Sciatic nerve (tissue), 2 donors: ENCODE data around the gene ZNF562. TPM values are rescaled to one million over a fixed set of nuclear protein-coding genes. Genes with fewer than 3 reads are reported as not detected.
"Not testable (repeated sequence)": the region's sequence is repeated elsewhere in the genome, so short reads cannot be mapped to it uniquely, and the experiment has no call there.

Experiments
- ATAC-seq: fragments of 200-7000 bp; cut with Tn5 transposase; one replicate; pipeline ENCODE4 v1.9.1; 2020; ENCODE audit warnings: mild to moderate bottlenecking, moderate library complexity
- DNase-seq: peaks from one replicate; pipeline ENCODE4 v3.0.0-alpha.2; 2020; ENCODE audit warnings: low spot score
- intact Hi-C: fragments of 100-400 bp; cut with DNase I; formaldehyde crosslinking; loops from one replicate; pipeline ENCODE4 v1.14.2; 2022
- total RNA-seq: library from RNA; stranded (reverse); fragmentation: NEBNext Ultra II Directional; extraction: Animal tissue kit (Norgen Biotek cat#: 25700); gene quantifications from one replicate; pipeline ENCODE4 v1.2.1, GENCODE V29; 2021
- donor health status: DM: no; HTN: no; CAD: no.
- donor health status: DM: no; HTN: no; CAD: no.

The ZNF562 gene
- total RNA-seq, 1 donor from 2014 or later: 37.4 TPM

DNA sequence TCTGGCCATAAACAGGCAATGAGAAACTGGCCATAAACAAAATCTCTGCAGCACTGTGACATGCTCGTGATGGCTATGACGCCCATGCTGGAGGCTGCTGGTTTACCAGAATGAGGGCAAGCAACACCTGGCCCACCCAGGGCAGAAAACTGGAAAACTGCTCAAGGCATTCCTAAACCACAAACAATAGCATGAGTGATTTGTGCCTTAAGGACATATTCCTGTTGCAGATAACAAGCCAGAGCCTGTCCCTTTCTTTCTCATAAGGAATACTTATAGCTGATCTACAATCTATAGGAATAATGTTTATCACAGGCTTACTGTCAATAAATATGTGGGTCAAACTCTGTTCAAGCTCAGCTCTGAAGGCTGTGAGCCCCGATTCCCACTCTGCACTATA is 23.4 kb downstream of the ZNF562 start:
- intact Hi-C loops, ATAC-seq, DNase-seq: not testable (repeated sequence)

DNA sequence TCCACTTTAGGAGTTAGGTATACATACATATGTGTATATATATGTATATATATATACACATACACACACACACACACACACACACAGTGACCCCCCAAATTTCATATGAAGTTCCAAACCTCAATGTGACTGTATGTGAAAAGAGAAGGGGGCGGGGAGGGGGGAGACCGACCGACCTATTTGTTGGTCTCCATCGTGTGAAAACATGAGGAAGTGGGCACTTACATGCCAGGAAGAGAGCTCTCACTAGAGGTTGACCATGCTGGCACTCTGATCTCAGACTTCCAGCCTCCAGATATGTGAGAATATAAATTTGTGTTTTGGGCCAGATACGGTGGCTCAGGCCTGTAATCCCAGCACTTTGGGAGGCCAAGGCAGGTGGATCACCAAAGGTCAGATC is 24.6 kb downstream of the ZNF562 start:
- no peak for ATAC-seq
- no peak for DNase-seq
- intact Hi-C loops: no loop called here

DNA sequence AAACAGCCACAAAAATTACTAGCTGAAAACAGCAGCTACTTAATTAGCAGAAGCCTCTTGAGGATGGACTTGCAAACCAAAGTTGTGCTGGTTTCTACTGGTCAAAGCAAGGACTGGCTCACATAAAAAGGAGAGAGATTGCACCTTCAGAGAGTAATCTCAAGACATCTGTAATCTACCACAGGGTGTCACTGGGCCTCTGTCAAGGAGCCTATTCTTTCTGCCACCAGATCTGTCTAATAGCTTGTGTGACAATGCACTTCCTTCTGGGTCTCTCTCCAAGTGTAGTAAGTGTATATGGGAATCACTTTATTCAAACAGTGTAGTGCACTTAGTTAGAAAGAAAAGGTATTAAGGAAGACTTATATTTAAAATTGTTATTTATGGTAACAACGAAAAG is 29.4 kb downstream of the ZNF562 start:
- ATAC-seq: no peak
- intact Hi-C loops: no loop called here
- DNase-seq: no peak

DNA sequence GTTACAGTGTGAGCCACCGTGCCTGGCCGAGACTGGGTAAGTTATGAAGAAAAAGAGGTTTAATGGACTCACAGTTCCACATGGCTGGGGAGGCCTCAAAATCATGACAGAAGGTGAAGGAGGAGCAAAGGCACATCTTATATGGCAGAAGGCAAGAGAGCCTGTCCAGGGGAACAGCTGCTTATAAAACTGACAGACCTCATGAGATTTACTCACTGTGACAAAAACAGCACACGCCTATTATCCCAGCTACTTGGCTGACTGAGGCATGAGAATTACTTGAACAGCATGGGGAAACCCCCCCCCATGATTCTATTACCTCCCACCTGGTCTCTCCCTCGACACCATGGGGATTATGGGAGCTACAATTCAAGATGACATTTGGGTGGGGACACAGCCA is 30.4 kb downstream of the ZNF562 start:
- ATAC-seq: no peak
- DNase-seq: no peak
- intact Hi-C loops: no loop called here

DNA sequence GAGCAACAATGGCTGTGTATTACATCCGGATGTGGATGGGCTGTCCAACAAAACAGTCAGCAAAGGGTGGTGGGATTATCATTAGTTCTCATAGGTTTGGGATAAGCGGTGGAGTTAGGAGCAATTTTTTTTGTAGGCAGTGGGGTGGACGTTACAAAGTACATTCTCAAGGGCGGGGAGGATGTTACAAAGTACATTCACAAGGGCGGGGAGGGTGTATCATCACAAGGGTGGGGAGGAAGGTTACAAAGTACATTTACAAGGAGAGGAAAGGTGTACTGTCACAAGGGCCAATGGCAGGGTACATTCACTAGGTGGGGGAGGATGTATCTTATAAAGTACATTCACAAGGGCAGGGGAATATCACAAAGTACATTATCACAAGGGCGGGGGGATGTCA is 33.1 kb downstream of the ZNF562 start:
- ATAC-seq: no peak
- intact Hi-C loops: no loop called here

DNA sequence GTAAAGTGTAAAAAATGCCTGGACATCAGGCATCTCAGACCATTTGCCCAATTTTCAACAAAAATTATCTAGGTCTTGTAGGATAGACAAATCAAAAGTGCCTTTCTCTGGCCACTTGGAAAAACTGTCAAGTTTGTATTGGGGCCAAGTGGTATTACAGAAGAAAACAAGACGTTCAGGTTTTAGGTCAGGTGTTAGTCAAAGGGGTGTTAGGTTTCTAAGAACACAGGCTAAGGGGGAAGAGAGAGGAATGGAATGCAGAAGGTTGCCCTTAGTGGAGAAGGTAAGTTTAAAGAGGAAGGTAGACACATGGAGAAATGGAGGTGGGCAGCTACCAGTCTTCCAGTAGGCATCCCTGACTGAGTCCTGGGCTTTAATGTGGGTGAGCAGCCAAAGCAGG is 33.9 kb downstream of the ZNF562 start:
- ATAC-seq (no peak), DNase-seq (no peak)
- intact Hi-C loops: no loop called here

More for the DNA sequence above, 33.1 kb downstream of the ZNF562 start:
- DNase-seq: no peak

DNA sequence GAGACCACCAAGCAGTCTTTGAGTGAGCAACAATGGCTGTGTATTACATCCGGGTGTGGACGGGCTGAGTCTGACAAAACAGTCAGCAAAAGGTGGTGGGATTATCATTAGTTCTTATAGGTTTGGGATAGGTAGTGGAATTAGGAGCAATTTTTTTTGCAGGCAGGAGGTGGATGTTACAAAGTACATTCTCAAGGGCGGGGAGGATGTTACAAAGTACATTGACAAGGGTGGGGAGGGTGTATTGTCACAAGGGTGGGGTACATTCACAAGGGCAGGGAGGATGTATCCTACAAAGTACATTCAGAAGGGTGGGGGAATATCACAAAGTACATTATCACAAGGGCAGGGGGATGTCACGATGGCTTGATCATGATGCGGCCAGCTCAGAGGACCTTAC is 38.9 kb downstream of the ZNF562 start:
- intact Hi-C loops: no loop called here
- DNase-seq (no peak), ATAC-seq (no peak)

DNA sequence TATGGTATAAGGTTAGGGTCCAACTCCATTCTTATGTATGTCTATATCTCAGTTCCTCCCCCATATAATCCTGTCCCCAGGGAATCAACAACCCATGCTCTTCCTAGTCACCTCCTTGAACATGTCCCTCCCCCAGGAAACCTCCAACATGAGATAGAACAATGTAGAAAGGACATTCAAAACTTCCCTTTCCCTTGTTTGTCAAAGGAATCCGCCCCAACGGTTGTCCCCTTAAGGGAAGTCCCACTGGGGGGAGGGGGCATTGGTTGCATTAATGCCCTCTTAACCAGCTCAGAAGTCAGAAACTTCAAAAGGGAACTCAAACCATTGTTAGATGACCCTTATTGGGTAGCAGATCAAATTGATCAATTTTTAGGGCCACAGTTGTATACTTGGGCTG is 47.0 kb downstream of the ZNF562 start:
- ATAC-seq (no peak), DNase-seq (no peak)
- intact Hi-C loops: loop anchor here (10.0 kb wide), 1 partner anchor 167 kb away; no protein-coding TSS in a partner anchor

DNA sequence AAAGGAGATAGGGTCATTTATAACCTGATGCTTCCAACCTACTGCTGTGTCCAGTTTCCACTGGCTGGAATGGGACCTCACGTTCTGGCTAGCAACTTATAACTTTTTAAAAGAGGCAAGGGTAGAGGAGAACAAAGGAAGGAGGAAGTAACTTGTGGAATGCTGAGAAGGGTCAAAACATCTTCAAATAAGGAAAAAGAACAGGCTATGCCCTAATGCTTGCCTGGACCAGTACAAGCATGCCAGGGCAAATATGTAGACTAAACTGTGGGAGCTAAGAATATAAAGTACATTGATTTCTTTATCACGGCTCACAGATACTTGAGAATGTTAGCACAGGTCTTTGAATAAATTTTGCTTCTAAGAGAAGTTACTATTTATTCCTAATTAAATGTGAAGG is 52.4 kb downstream of the ZNF562 start:
- DNase-seq: no peak
- intact Hi-C loops: loop anchor here (10.0 kb wide), 1 partner anchor 172 kb away; no protein-coding TSS in a partner anchor
- no peak for ATAC-seq

DNA sequence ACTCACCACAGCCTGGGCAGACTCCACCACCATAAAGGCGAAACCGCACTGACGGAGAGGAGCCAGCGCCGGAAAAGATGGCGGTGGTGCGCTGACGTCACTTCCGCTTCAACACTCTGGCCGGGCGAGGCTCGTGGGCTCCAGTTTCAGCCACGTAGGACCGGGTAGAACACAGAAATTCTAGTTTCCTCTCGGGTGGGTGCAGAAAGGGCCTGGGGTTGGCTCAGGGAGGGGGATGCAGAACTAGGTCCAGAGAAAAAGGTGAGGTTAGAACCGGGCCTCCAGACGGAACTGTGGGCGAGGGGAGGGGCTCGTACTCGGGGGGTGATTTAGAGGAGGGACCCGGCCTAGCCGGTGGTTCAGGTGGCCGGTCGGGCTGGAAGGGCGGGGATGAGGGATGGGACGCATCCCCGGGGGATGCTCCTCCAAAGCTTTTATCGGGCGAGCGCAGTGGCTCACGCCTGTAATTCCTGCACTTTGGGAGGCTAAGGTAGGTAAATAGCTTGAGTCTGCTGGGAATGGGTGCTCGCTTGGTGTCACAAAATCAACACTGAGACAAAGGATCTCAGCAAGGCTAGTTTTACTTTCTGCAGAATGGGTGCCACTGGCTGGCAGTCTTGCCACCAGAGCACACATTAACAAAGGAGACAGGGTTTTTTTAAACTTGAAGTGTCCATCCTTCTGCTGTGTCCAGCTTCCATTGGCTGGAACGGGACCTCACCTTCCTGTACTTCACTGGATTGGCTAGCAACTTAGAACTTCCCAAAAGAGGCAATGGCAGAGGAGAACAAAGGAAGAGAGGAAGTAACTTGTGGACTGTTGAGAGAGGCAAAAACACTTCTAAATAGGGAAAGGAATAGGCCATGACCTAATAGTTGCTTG is 53.5 kb downstream of the ZNF562 start, which contains the start of gene ZNF561:
ZNF561 (minus strand) TSS at position 77 of the 882 bp plus-strand sequence. CDS start 1,776 bp downstream, outside the sequence.
- peak; percentile 93 for DNase-seq
- intact Hi-C loops: loop anchor here (10.0 kb wide), 1 partner anchor 173 kb away; no protein-coding TSS in a partner anchor
- peak; percentile 98 for ATAC-seq

DNA sequence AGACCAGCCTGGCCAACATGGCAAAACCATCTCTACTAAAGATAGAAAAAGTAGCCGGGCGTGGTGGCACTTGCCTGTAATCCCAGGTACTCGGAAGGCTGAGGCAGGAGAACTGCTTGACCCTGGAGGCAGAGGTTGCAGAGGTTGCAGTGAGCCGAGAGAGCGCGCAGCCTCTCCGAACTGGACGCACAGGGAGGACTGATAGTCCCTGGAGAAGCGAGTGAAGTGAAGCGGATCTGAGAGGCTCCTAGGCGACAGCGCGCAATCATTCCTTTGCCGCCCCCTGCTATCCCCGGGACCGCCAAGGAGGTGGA is 54.1 kb downstream of the ZNF562 start:
- DNase-seq (no peak), ATAC-seq (no peak)
- intact Hi-C loops: loop anchor here (10.0 kb wide), 1 partner anchor 174 kb away; no protein-coding TSS in a partner anchor

DNA sequence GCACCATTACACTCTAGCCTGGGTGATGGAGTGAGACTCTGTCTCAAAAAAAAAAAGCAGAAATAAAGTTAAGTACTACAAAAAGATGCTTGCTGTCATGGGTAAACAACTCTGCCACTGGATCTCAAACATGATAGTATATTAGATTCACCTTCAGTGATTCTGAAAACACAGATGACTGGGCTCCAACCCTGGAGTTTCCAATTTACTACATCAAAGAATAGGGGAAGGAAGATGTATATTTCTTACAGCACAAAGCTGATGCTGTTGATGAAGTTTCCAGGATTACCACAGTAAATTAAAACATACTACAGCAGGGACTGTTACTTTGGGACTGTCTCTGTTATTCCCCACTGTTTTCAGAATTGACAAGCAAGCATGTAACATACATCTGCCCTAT is 59.1 kb downstream of the ZNF562 start:
- ATAC-seq (no peak), DNase-seq (no peak)
- intact Hi-C loops: no loop called here

DNA sequence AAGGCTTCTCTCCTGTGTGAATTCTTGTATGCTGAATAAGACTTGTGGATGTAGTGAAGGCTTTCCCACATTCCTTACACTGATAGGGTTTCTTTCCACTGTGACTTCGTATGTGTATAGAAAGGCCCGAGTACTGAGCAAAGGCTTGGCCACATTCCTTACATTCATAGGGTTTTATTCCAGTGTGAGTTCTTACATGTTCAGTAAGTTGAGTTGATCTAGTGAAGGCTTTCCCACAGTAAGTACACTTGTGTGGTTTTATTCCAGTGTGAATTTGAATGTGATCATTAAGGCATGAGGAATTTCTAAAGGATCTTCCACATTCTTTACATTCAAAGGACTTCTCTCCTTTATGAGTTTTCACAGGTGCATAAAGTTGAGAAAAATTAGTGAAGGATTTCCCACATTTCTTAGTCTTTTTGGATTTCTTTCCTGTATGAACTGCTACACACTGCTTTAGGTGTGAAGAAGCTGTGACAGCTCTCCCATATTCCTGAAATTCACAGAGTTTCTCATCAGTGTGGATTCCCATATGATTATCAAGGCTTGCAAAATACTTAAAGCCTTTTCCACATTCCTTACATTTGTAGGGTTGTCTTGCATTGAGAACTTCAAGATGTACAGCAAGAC is 64.3 kb downstream of the ZNF562 start:
- ATAC-seq: no peak

DNA sequence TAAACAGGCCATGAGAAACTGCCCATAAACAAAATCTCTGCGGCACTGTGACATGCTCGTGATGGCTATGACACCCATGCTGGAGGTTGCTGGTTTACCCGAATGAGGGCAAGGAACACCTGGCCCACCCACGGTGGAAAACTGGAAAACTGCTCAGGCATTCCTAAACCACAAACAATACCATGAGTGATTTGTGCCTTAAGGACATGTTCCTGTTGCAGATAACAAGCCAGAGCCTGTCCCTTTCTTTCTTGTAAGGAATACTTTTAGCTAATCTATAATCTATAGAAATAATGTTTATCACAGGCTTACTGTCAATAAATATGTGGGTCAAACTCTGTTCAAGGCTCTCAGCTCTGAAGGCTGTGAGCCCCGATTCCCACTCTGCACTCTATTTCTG is 66.0 kb downstream of the ZNF562 start:
- intact Hi-C loops: no loop called here
- ATAC-seq (no peak), DNase-seq (no peak)

More for the DNA sequence above, 64.3 kb downstream of the ZNF562 start:
- no peak for DNase-seq
- intact Hi-C loops: no loop called here

DNA sequence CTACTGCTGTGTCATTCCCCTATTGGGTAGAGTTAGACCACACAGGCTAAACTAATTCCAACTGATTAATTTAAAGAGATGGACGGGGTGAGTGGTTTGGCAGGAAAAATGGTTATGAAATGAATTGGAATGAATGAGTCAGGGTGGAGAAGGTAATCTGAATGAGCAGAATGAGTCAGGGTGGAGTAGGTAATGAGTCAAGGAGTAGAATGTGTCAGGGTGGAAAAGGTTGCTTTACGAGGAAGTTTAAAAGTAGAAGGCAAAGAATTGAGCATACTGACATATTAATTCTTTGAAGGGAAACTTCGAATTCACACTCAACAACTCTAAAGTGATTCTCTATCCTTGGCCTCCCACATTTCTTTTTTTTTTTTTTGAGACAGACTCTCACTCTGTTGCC is 77.9 kb downstream of the ZNF562 start:
- no peak for ATAC-seq
- intact Hi-C loops: no loop called here
- DNase-seq: no peak

Other genes starting within 250 kb of the ZNF562 start
- gene ZNF266, start 239.5 kb downstream of the ZNF562 start, total RNA-seq: 28.0 TPM
- not detected for gene ZNF560, start 176.5 kb downstream of the ZNF562 start, total RNA-seq
- 21.6 TPM for gene ZNF426, start 136.5 kb downstream of the ZNF562 start, total RNA-seq
- 31.8 TPM for gene ZNF121, start 90.6 kb downstream of the ZNF562 start, total RNA-seq
- 33.8 TPM for gene ZNF561, start 53.9 kb downstream of the ZNF562 start, total RNA-seq
- 27.0 TPM for gene ZNF846, start 93.6 kb upstream of the ZNF562 start, total RNA-seq
- gene FBXL12, start 144.0 kb upstream of the ZNF562 start, total RNA-seq: 24.9 TPM
- 206 TPM for gene UBL5, start 152.8 kb upstream of the ZNF562 start, total RNA-seq
- gene PIN1, start 160.2 kb upstream of the ZNF562 start, total RNA-seq: 54.6 TPM